Ovary (tissue), 3 donors: ENCODE data around the gene ZNF587.
"Not testable (repeated sequence)": the region's sequence is repeated elsewhere in the genome, so short reads cannot be mapped to it uniquely, and the experiment has no call there.

Source experiments
- CTCF ChIP-seq, 3 donors: fragments of 450-650 bp in 2 of 3; fragments of 200-600 bp in 1 of 3; IDR thresholded peaks; one replicate each; pipeline versions ENCODE4 v1.5.1 to v1.8.0; 2016 to 2022; ENCODE audit warnings: antibody characterized with exemption in 3 of 3, mild to moderate bottlenecking in 1 of 3
- EP300 ChIP-seq: sonication (generic); formaldehyde crosslinking; IDR thresholded peaks from one replicate; pipeline ENCODE4 v1.6.1; 2017; ENCODE audit warnings: antibody characterized with exemption
- POLR2A ChIP-seq: fragments of 450-650 bp; IDR thresholded peaks from one replicate; pipeline ENCODE4 v1.6.1; 2017; ENCODE audit warnings: antibody characterized with exemption, mild to moderate bottlenecking, moderate library complexity
- donor health status: DM: no; HTN: no; CAD: no.

DNA sequence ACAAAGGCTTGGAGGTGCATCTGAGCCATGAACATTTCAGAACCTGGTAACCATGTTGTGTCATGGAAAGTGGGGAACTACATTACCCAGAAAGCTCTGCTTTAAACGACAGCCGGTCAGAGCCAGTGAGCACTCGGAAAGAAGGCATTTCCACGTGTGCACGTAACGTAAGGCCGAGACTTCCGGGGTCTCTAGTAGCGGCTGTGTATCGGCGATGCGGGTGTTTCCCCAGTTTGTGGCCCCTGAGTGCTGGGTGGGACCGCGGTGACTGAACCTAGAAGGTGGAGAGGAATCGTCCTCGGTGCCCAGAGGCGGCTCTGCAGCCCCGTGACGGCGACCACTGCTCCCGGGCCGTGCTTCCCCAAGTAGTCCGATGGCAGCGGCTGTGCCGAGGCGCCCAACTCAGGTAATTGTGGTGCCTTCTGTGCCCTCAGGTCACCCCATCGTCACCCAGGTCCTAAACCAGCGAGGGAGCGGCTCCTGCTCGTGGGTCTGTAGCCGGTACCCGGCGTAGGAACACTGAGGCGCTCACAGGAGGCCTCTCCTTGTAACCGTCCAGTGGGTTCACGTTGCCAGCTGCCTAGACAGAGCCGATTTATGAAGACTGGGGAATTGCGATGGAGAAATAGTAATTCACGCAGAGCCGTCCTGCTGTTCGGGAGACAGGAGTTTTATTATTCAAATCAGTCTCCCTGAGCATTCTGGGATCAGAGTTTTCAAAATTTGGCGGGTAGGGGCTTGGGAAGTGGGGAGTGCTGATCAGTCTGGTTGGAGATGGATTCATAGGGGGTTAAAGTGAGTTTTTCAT lies at the start of gene ZNF587:
- not testable (repeated sequence) for TF ChIP-seq POLR2A; CTCF (IDR thresholded peaks at IDR 0.05); EP300
